CD4-positive, alpha-beta T cell treated with Interleukin-10 for 1 hour (primary cell): ENCODE results near the gene ALDH1B1.

ENCODE experiments used
- DNase-seq: peaks from one replicate; pipeline ENCODE4 v3.0.0-alpha.2; 2020

ALDH1B1 gene

GRCh38 chr9:38442473-38443096 lies 50.1 kb downstream of the ALDH1B1 start:
- DNase-seq, result no peak

- no peak for DNase-seq
Observed at GRCh38 chr9:38443181-38443580, 50.7 kb downstream of the ALDH1B1 start.

GRCh38 chr9:38443597-38443996 lies 51.1 kb downstream of the ALDH1B1 start:
- DNase-seq, result no peak

- DNase-seq, result no peak
Observed at GRCh38 chr9:38445154-38446043, 52.9 kb downstream of the ALDH1B1 start.

- DNase-seq, result no peak
Observed at GRCh38 chr9:38447703-38448102, 55.2 kb downstream of the ALDH1B1 start.
